HK-2 (cell line): ENCODE data around the gene MYOC.
"Not testable (repeated sequence)": the region's sequence is repeated elsewhere in the genome, so short reads cannot be mapped to it uniquely, and the experiment has no call there.

ENCODE experiments used
- DNase-seq: peaks from one replicate; pipeline ENCODE4 v3.0.0-alpha.2; 2018; ENCODE audit not compliant: unreplicated experiment

MYOC gene

GRCh38 chr1:171606402-171606941 is 46.0 kb downstream of the MYOC start:
- no peak for DNase-seq

- DNase-seq: not testable (repeated sequence)
Measured at GRCh38 chr1:171603042-171603441, 49.4 kb downstream of the MYOC start.

- DNase-seq: no peak
Measured at GRCh38 chr1:171600862-171601261, 51.6 kb downstream of the MYOC start.

GRCh38 chr1:171600310-171600709 is 52.2 kb downstream of the MYOC start:
- DNase-seq: not testable (repeated sequence)

- DNase-seq: no peak
Measured at GRCh38 chr1:171597203-171597602, 55.3 kb downstream of the MYOC start.

- DNase-seq: no peak
Measured at GRCh38 chr1:171596705-171597104, 55.8 kb downstream of the MYOC start.

- no peak for DNase-seq
Measured at GRCh38 chr1:171596119-171596518, 56.4 kb downstream of the MYOC start.

GRCh38 chr1:171595324-171595723 is 57.2 kb downstream of the MYOC start:
- DNase-seq: no peak

GRCh38 chr1:171590022-171590421 is 62.5 kb downstream of the MYOC start:
- no peak for DNase-seq

GRCh38 chr1:171588230-171588629 is 64.3 kb downstream of the MYOC start:
- DNase-seq: no peak

- DNase-seq: no peak
Measured at GRCh38 chr1:171585715-171586114, 66.8 kb downstream of the MYOC start.
